HepG2 (cell line): Measurements from ENCODE around the gene C14orf119. TPM values are rescaled to one million over a fixed set of nuclear protein-coding genes. Genes with fewer than 3 reads are reported as not detected.
A peak's percentile ranks its signal among the peaks of the same experiment; 100 is the strongest.

ENCODE experiments used
- FOSL2 ChIP-seq: sonication (generic); formaldehyde crosslinking; IDR thresholded peaks from 2 replicates; pipeline ENCODE4 v1.4.0; 2020; ENCODE audit warnings: missing genetic modification reagents
- KLF9 ChIP-seq: IDR thresholded peaks from 2 replicates; pipeline ENCODE4 v1.6.1; 2016; ENCODE audit warnings: low read depth
- NAIF1 ChIP-seq: sonication (generic); formaldehyde crosslinking; IDR thresholded peaks from 2 replicates; pipeline ENCODE4 v1.5.0; 2020; ENCODE audit warnings: mild to moderate bottlenecking, missing genetic modification reagents, borderline replicate concordance
- NFAT5 ChIP-seq: sonication (generic); formaldehyde crosslinking; IDR thresholded peaks from 2 replicates; pipeline ENCODE4 v1.4.0; 2020; ENCODE audit warnings: missing genetic modification reagents
- NR1H2 ChIP-seq: sonication (generic); formaldehyde crosslinking; IDR thresholded peaks from 2 replicates; pipeline ENCODE4 v1.8.1; 2022; ENCODE audit warnings: low read depth, missing genetic modification reagents, borderline replicate concordance
- ZBTB43 ChIP-seq: sonication (generic); formaldehyde crosslinking; conservative IDR thresholded peaks from 2 replicates; pipeline ENCODE4 v1.4.0; 2020; ENCODE audit warnings: missing genetic modification reagents
- ZFP36L1 ChIP-seq: sonication (generic); formaldehyde crosslinking; IDR thresholded peaks from 2 replicates; pipeline ENCODE4 v1.8.0; 2022; ENCODE audit warnings: mild to moderate bottlenecking, missing genetic modification reagents, moderate library complexity
- ZNF101 ChIP-seq: sonication (generic); formaldehyde crosslinking; IDR thresholded peaks from 2 replicates; pipeline ENCODE4 v1.4.0; 2020; ENCODE audit warnings: mild to moderate bottlenecking, low read depth, missing genetic modification reagents, borderline replicate concordance
- ZNF142 ChIP-seq: sonication (generic); formaldehyde crosslinking; IDR thresholded peaks from 2 replicates; pipeline ENCODE4 v1.4.0; 2020; ENCODE audit warnings: missing genetic modification reagents
- ZNF20 ChIP-seq: sonication (generic); formaldehyde crosslinking; IDR thresholded peaks from 2 replicates; pipeline ENCODE4 v1.4.0; 2020; ENCODE audit warnings: mild to moderate bottlenecking, moderate library complexity, missing genetic modification reagents
- ZNF232 ChIP-seq: sonication (generic); formaldehyde crosslinking; IDR thresholded peaks from 2 replicates; pipeline ENCODE4 v1.4.0; 2020; ENCODE audit warnings: missing genetic modification reagents, borderline replicate concordance
- ZNF256 ChIP-seq: sonication (generic); formaldehyde crosslinking; conservative IDR thresholded peaks from 2 replicates; pipeline ENCODE4 v1.4.0; 2020; ENCODE audit warnings: missing genetic modification reagents
- polyA plus RNA-seq, 8 experiments: library from polyadenylated mRNA; depleted of rRNA in 3 of 8; stranded (reverse) in 7 of 8; unstranded in 1 of 8; fragments of >200 nt; fragmentation: Illumina TruSeq in 4 of 8; extraction: Trizol in 4 of 8; gene quantifications; 2 replicates each; pipeline versions ENCODE4 v1.2.1 to v1.2.3, GENCODE V29; 2011 to 2016; ENCODE audit warnings: low read depth in 4 of 8, missing spikeins in 1 of 8, mixed read lengths in 1 of 8; ENCODE audit not compliant: insufficient read depth in 1 of 8
- total RNA-seq, 5 experiments: library from RNA; depleted of rRNA; stranded (reverse); fragments of >200 nt; fragmentation: Illumina TruSeq; extraction: Trizol; gene quantifications; 2 replicates each; pipeline ENCODE4 v1.2.3, GENCODE V29; 2016; ENCODE audit warnings: low read depth in 1 of 5
- TF ChIP-seq, protein P1 (sequence below): sonication (generic); formaldehyde crosslinking; IDR thresholded peaks from 2 replicates; pipeline ENCODE4 v1.4.0; 2020; ENCODE audit warnings: missing genetic modification reagents
- TF ChIP-seq, protein P2 (sequence below): sonication (generic); formaldehyde crosslinking; IDR thresholded peaks from 2 replicates; pipeline ENCODE4 v1.8.0; 2022; ENCODE audit warnings: missing genetic modification reagents, mild to moderate bottlenecking, moderate library complexity, borderline replicate concordance

The C14orf119 gene
- total and polyA plus RNA-seq, 2 of the 13 experiments (the other 11 are each of a cell fraction or from before 2014, with no cell fraction given) = 117 to 206 TPM

GRCh38 chr14:23068789-23069412 lies 26.4 kb upstream of the C14orf119 start (continued):
- TF ChIP-seq NFAT5 (CRISPR knock-in tag) (no peak), NR1H2 (CRISPR knock-in tag) (no peak), ZFP36L1 (peak; percentile 92; the same call in 1 of the 2 replicates), FOSL2 (CRISPR knock-in tag) (peak; percentile 72), ZNF20 (CRISPR knock-in tag) (no peak), ZNF142 (CRISPR knock-in tag) (no peak; the same call in 1 of the 2 replicates), NAIF1 (no peak), ZBTB43 (CRISPR knock-in tag) (no peak), KLF9 (CRISPR knock-in tag) (0 out of 2 replicates have a peak, but pooled peaks have one; percentile 36), ZNF232 (CRISPR knock-in tag) (no peak), ZNF101 (CRISPR knock-in tag) (no peak), ZNF256 (CRISPR knock-in tag) (no peak)
- TF ChIP-seq, protein P1, sequence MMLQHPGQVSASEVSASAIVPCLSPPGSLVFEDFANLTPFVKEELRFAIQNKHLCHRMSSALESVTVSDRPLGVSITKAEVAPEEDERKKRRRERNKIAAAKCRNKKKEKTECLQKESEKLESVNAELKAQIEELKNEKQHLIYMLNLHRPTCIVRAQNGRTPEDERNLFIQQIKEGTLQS = no peak
- TF ChIP-seq, protein P2, sequence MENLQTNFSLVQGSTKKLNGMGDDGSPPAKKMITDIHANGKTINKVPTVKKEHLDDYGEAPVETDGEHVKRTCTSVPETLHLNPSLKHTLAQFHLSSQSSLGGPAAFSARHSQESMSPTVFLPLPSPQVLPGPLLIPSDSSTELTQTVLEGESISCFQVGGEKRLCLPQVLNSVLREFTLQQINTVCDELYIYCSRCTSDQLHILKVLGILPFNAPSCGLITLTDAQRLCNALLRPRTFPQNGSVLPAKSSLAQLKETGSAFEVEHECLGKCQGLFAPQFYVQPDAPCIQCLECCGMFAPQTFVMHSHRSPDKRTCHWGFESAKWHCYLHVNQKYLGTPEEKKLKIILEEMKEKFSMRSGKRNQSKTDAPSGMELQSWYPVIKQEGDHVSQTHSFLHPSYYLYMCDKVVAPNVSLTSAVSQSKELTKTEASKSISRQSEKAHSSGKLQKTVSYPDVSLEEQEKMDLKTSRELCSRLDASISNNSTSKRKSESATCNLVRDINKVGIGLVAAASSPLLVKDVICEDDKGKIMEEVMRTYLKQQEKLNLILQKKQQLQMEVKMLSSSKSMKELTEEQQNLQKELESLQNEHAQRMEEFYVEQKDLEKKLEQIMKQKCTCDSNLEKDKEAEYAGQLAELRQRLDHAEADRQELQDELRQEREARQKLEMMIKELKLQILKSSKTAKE (CRISPR knock-in tag) = no peak
